A673 (cell line): ENCODE results near the gene PRKAG2. TPM values are rescaled to one million over a fixed set of nuclear protein-coding genes. Genes with fewer than 3 reads are reported as not detected.

Source experiments
- BruUV-seq: library from RNA; stranded (reverse); fragments of 400-500 nt; replicated peaks from 2 replicates; lab custom pipeline; 2021; lab: Mats Ljungman, UMichigan
- CTCF ChIA-PET: fragments of 300-600 bp; sonication (Branson Sonifier 250); formaldehyde crosslinking; loops from one replicate; lab custom pipeline; 2022; ENCODE audit warnings: antibody characterized with exemption; lab: Charles Lee
- POLR2A ChIA-PET: fragments of 300-600 bp; sonication (Branson Sonifier 250); formaldehyde crosslinking; loops from one replicate; lab custom pipeline; 2022; ENCODE audit warnings: antibody characterized with exemption; ENCODE audit not compliant: low non-redundant PET; lab: Charles Lee
- DNase-seq: peaks from one replicate; pipeline ENCODE4 v3.0.0-alpha.2; 2015; ENCODE audit warnings: low spot score
- H3K27ac ChIP-seq: fragments of 200-600 bp; sonication (generic); 2 replicates; pipeline ENCODE4 v1.5.1; 2016; ENCODE audit warnings: mixed run types, low read depth, mild to moderate bottlenecking, mixed read lengths, antibody characterized with exemption, low read length; ENCODE audit not compliant: poor library complexity, severe bottlenecking
- H3K27me3 ChIP-seq: fragments of 200-600 bp; sonication (generic); replicated peaks from 2 replicates; pipeline ENCODE4 v1.6.1; 2017; ENCODE audit warnings: mixed run types, low read depth, mild to moderate bottlenecking, mixed read lengths, antibody characterized with exemption, low read length; ENCODE audit not compliant: insufficient read depth, poor library complexity
- H3K36me3 ChIP-seq: fragments of 200-600 bp; sonication (generic); 2 replicates; pipeline ENCODE4 v1.6.1; 2016; ENCODE audit warnings: mixed run types, mild to moderate bottlenecking, mixed read lengths, antibody characterized with exemption, low read length; ENCODE audit not compliant: insufficient read depth, poor library complexity, severe bottlenecking
- H3K4me1 ChIP-seq: fragments of 200-600 bp; sonication (generic); 2 replicates; pipeline ENCODE4 v1.6.1; 2017; ENCODE audit warnings: mixed run types, mild to moderate bottlenecking, mixed read lengths, antibody characterized with exemption, low read length; ENCODE audit not compliant: insufficient read depth, poor library complexity, severe bottlenecking
- H3K4me3 ChIP-seq: fragments of 200-600 bp; sonication (generic); 2 replicates; pipeline ENCODE4 v1.5.1; 2016; ENCODE audit warnings: low read depth, mixed run types, mild to moderate bottlenecking, mixed read lengths, low read length; ENCODE audit not compliant: poor library complexity, severe bottlenecking
- H3K9me3 ChIP-seq: fragments of 200-600 bp; sonication (generic); 2 replicates; pipeline ENCODE4 v1.6.1; 2016; ENCODE audit warnings: mixed run types, low read depth, mild to moderate bottlenecking, mixed read lengths, antibody characterized with exemption, low read length; ENCODE audit not compliant: poor library complexity, severe bottlenecking
- EZH2 ChIP-seq: fragments of 200-600 bp; sonication (generic); IDR thresholded peaks from 2 replicates; pipeline ENCODE4 v1.6.1; 2017; ENCODE audit warnings: borderline replicate concordance, low read depth, mild to moderate bottlenecking, mixed read lengths, antibody characterized with exemption, low read length; ENCODE audit not compliant: poor library complexity, severe bottlenecking
- intact Hi-C: fragments of 100-400 bp; cut with micrococcal nuclease; formaldehyde crosslinking; loops from one replicate; pipeline ENCODE4 v1.10.0; 2022; ENCODE audit not compliant: unreplicated experiment
- total RNA-seq: library from RNA; stranded (reverse); gene quantifications from 2 replicates; pipeline ENCODE4 v1.2.3, GENCODE V29; 2021
- TF ChIP-seq, protein P1 (sequence below): fragments of 300-800, 200-600 bp; sonication (generic); conservative IDR thresholded peaks from 2 replicates; pipeline ENCODE4 v1.5.1; 2017; ENCODE audit warnings: low read depth, mild to moderate bottlenecking, antibody characterized with exemption, low read length, moderate library complexity, mixed read lengths

PRKAG2 gene
- total RNA-seq, 1 experiment from 2014 or later, result 11.6 TPM

DNA sequence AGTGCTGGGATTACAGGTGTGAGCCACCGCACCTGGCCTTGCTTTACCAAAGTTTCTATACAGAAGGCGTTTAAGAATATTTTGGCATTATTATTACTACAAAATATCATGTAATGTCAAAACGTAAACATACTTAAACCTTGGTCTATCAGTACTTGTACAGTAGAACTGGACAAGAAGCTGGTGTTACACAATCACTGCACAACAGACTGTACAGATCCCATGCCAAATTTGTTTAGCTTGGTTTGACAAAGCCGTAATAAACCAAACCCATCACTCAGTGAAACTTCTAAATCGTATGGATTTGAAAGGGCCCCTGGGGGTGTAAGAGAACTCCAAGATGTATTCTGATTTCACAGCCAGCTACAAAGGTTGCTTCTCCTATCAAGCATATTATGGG, 305.4 kb downstream of the PRKAG2 start:
- TF ChIP-seq EZH2, result no peak
- TF ChIP-seq, protein P1, sequence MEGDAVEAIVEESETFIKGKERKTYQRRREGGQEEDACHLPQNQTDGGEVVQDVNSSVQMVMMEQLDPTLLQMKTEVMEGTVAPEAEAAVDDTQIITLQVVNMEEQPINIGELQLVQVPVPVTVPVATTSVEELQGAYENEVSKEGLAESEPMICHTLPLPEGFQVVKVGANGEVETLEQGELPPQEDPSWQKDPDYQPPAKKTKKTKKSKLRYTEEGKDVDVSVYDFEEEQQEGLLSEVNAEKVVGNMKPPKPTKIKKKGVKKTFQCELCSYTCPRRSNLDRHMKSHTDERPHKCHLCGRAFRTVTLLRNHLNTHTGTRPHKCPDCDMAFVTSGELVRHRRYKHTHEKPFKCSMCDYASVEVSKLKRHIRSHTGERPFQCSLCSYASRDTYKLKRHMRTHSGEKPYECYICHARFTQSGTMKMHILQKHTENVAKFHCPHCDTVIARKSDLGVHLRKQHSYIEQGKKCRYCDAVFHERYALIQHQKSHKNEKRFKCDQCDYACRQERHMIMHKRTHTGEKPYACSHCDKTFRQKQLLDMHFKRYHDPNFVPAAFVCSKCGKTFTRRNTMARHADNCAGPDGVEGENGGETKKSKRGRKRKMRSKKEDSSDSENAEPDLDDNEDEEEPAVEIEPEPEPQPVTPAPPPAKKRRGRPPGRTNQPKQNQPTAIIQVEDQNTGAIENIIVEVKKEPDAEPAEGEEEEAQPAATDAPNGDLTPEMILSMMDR, result no peak
- no peak for DNase-seq
- ChIA-PET POLR2A (no interaction called here), CTCF (interaction anchor here (0.9 kb wide), 1 partner anchor 188 kb away, joined by 3 read pairs; no protein-coding TSS in a partner anchor)
- H3K36me3 ChIP-seq, result no peaks in the 10 kb centered on the region
- intact Hi-C loops, result loop anchor here (5.0 kb wide), 1 partner anchor 186 kb away; no protein-coding TSS in a partner anchor
- H3K4me1 ChIP-seq, result peaks cover 9% of the 10 kb centered on the region
- no peaks in the 10 kb centered on the region for H3K9me3 ChIP-seq
- H3K27me3 ChIP-seq, result no peaks in the 10 kb centered on the region
- H3K27ac ChIP-seq, result no peak overlapping the region
- H3K4me3 ChIP-seq, result no peak overlapping the region
- no TSS peak for BruUV-seq

DNA sequence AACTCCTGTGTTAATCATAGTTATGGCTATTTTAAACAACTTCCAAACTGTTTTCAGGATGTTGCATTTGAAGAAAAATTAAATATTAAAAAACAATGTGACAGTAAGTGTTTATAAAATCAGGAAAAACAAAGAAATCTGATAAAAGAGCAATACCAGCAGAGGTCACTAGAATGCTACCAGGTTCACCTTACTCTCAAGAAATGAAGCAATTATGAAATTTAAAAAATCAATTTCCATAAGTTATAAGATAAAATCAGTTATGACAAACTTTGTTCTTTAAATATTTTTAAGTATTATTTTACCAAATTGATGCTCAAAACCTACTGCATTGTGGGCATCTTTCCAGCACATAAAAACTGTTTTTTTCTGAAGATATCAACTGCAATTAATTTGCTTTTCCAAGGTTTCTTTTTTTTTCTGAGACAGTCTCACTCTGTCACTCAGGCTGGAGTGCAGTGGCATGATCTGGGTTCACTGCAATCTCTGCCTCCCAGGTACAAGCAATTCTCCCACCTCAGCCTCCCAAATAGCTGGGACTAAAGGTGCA, 306.5 kb downstream of the PRKAG2 start:
- ChIA-PET POLR2A (no interaction called here), CTCF (interaction anchor here (0.9 kb wide), 1 partner anchor 189 kb away, joined by 3 read pairs; no protein-coding TSS in a partner anchor)
- H3K36me3 ChIP-seq, result no peaks in the 10 kb centered on the region
- no TSS peak for BruUV-seq
- H3K27ac ChIP-seq, result no peak overlapping the region
- H3K4me3 ChIP-seq, result no peak overlapping the region
- no peak for DNase-seq
- H3K4me1 ChIP-seq, result peaks cover 9% of the 10 kb centered on the region
- H3K27me3 ChIP-seq, result no peaks in the 10 kb centered on the region
- intact Hi-C loops, result loop anchor here (5.0 kb wide), 1 partner anchor 187 kb away; no protein-coding TSS in a partner anchor
- no peaks in the 10 kb centered on the region for H3K9me3 ChIP-seq
- TF ChIP-seq, protein P1, result peak; percentile 50
- TF ChIP-seq EZH2, result no peak

DNA sequence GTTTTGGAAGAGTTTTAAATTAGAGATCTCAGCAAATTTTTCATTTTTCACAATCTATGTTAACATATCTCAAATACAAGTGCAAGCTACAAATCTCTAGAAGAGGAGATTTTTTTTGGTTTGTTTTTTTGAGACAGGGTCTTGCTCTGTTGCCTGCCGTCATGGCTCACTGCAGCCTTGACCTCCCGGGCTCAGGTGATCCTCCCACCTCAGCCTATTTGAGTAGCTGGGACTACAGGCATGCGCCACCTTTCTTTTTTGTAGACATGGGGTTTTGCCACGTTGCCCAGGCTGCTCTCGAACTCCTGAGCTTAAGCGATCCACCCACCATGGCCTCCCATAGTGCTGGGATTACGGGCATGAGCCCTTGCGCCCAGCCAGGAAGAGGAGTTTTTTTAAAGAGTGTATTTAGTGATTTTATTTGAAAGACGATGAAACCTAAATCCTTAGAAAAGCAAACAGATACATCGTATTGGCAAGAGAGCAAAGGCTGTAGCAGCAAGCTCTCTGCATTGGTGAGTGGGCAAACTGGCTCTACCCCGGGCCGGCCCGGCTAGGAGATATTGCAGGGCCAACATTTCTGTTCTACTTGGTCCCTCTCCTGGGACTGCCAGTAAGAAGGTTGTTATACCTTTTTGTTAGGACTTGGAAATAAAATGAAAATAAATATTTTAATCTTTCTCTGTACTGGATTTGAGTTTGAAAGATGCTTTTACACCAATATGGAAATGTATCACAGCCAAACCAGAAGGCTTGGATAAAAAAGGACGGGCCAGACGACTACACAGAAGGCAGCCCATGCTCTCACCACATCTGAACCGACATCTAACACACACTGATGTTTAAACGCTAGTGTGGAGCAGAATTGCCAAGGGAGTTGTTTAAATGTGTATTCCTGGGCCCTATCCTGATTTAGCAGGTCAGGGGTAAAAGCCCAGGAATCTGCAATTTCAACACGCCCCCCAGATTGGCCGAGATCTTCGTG, 307.7 kb downstream of the PRKAG2 start:
- ChIA-PET CTCF (no interaction called here), POLR2A (no interaction called here)
- BruUV-seq, result no TSS peak
- H3K36me3 ChIP-seq, result no peaks in the 10 kb centered on the region
- H3K27ac ChIP-seq, result no peak overlapping the region
- TF ChIP-seq EZH2, result no peak
- TF ChIP-seq, protein P1, result no peak
- no peak overlapping the region for H3K4me3 ChIP-seq
- intact Hi-C loops, result no loop called here
- peaks cover 9% of the 10 kb centered on the region for H3K4me1 ChIP-seq
- DNase-seq, result no peak
- no peaks in the 10 kb centered on the region for H3K9me3 ChIP-seq
- H3K27me3 ChIP-seq, result no peaks in the 10 kb centered on the region
